ENCODE measurements around the gene C9orf40. TPM values are rescaled to one million over a fixed set of nuclear protein-coding genes. Genes with fewer than 3 reads are reported as not detected.

C9orf40 gene
- total and polyA plus RNA-seq, 11 donors, result 0.91 to 2.7 (median 1.8) TPM

- Histone ChIP-seq H3K36me3 (no peaks in the 10 kb centered on the region), H3K4me3 (no peak overlapping the region), H3K27me3 (peaks cover 0 to 9% (median 0%) of the 10 kb centered on the region in 9 donors), H3K9me3 (peaks cover 0 to 22% (median 7%) of the 10 kb centered on the region in 12 donors), H3K4me1 (no peaks in the 10 kb centered on the region), H3K27ac (no peak overlapping the region)
- intact Hi-C loops (cut with DNase I), result no loop called here
- WGBS, 4 donors, result 64 to 91% (median 73%) methylated on average over 4 of the region's 4 CpGs
- TF ChIP-seq POLR2A (IDR thresholded peaks at IDR 0.05), result no peak
- TF ChIP-seq CTCF (IDR thresholded peaks at IDR 0.05), result no peak
- no peak for ATAC-seq
- DNase-seq, result no peak
These were observed 44.0 kb downstream of the C9orf40 start for GRCh38 chr9:74908665-74909064.

DNA sequence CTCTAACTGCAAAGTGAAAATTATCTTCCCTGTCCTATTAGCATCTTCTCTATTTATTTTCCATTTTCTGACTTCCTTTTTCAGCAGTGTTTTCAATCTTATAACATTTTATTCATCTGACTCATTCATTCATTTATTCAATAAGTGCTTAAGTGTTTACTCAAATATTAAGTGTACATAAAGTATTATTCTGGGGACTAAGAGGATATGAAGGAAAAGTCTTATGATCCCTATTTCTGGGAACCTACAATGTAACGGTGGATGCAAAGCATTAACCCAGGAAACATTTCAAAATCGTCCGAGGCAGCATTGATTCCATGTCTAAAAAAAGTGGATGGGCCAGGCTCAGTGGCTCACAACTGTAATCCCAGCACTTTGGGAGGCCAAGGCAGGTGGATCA lies 45.6 kb downstream of the C9orf40 start:
- intact Hi-C loops (cut with DNase I), result no loop called here
- ATAC-seq, result no peak
- WGBS, 4 donors, result 80 to 92% (median 84%) methylated on average over 3 of the region's 3 CpGs
- no peak overlapping the region for H3K27ac ChIP-seq
- no peaks in the 10 kb centered on the region for H3K4me1 ChIP-seq
- DNase-seq, result no peak
- H3K4me3 ChIP-seq, result no peak overlapping the region
- H3K36me3 ChIP-seq, result no peaks in the 10 kb centered on the region
- no peak for TF ChIP-seq CTCF (IDR thresholded peaks at IDR 0.05)
- no peak for TF ChIP-seq POLR2A (IDR thresholded peaks at IDR 0.05)
- H3K9me3 ChIP-seq, result peaks cover 0 to 11% (median 2%) of the 10 kb centered on the region in 12 donors
- H3K27me3 ChIP-seq, result peaks cover 0 to 9% (median 0%) of the 10 kb centered on the region in 9 donors

GRCh38 chr9:74901001-74901400 lies 51.7 kb downstream of the C9orf40 start:
- Histone ChIP-seq H3K27ac (no peak overlapping the region), H3K4me1 (no peaks in the 10 kb centered on the region), H3K27me3 (peaks cover 0 to 8% (median 0%) of the 10 kb centered on the region in 9 donors), H3K9me3 (no peaks in the 10 kb centered on the region), H3K4me3 (no peak overlapping the region), H3K36me3 (no peaks in the 10 kb centered on the region)
- intact Hi-C loops (cut with DNase I), result no loop called here
- no peak for DNase-seq
- no peak for ATAC-seq
- TF ChIP-seq CTCF (IDR thresholded peaks at IDR 0.05) (no peak), POLR2A (IDR thresholded peaks at IDR 0.05) (no peak)

Other genes with a start within 250 kb of the C9orf40 start
- gene TRPM6, start 65.0 kb downstream of the C9orf40 start, total RNA-seq, result under 1 TPM in 7 of 9 donors, not detected in 2; 0.12 to 0.75 (median 0.48) TPM
- gene TRPM6, start 65.0 kb downstream of the C9orf40 start, polyA plus RNA-seq, result under 1 TPM; 0.08 to 0.12 TPM
- 10 to 100 TPM in 5 of 9 donors, 1 to 10 TPM in 4; 8.0 to 16.1 (median 11.8) TPM for gene CARNMT1, start 75.4 kb upstream of the C9orf40 start, total RNA-seq
- 1 to 10 TPM; 2.0 to 5.9 TPM for gene CARNMT1, start 75.4 kb upstream of the C9orf40 start, polyA plus RNA-seq
- 10 to 100 TPM in 5 of 9 donors, 1 to 10 TPM in 4; 5.5 to 15.1 (median 10.6) TPM for gene NMRK1, start 135.2 kb upstream of the C9orf40 start, total RNA-seq
- 10 to 100 TPM; 11.8 to 25.0 TPM for gene NMRK1, start 135.2 kb upstream of the C9orf40 start, polyA plus RNA-seq
- 10 to 100 TPM; 16.7 to 53.6 (median 23.9) TPM for gene OSTF1, start 135.6 kb upstream of the C9orf40 start, total RNA-seq
- gene OSTF1, start 135.6 kb upstream of the C9orf40 start, polyA plus RNA-seq, result 10 to 100 TPM; 19.8 to 26.9 TPM